NT2/D1 (cell line): ENCODE results near the gene ADAMTS2.

Experiments used
- YY1 ChIP-seq: IDR thresholded peaks from 2 replicates; pipeline ENCODE4 v1.6.1; 2011; ENCODE audit not compliant: insufficient read length, insufficient read depth
- ZNF274 ChIP-seq: IDR thresholded peaks from 2 replicates; pipeline ENCODE4 v1.6.1; 2011; ENCODE audit warnings: mild to moderate bottlenecking, low read depth, low read length

DNA sequence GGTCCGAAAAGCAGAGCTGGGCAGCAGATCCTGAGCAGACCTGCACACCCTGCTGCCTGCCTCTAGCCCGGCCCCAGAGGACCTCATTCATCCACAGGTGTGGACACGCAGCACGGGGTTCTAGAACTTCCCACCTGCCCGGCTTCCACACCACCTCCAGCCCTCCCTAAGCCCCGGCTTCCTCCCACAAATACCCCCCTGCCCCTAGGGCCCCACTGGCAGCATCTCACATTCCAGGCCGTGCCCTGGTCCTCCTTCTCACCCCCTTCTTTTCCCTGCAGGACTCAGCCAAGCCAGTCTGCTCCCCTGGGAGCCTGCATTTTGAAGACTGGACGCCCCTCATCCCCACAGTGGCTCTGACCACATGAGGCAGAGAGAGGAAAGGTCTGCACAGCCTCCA lies 138.9 kb downstream of the ADAMTS2 start:
- no peak for TF ChIP-seq YY1
- no peak for TF ChIP-seq ZNF274
